ENCODE data around the gene FZD7. TPM values are rescaled to one million over a fixed set of nuclear protein-coding genes. Genes with fewer than 3 reads are reported as not detected.

FZD7 gene
- total and polyA plus RNA-seq, 10 donors = 0.87 to 4.4 (median 1.9) TPM

DNA sequence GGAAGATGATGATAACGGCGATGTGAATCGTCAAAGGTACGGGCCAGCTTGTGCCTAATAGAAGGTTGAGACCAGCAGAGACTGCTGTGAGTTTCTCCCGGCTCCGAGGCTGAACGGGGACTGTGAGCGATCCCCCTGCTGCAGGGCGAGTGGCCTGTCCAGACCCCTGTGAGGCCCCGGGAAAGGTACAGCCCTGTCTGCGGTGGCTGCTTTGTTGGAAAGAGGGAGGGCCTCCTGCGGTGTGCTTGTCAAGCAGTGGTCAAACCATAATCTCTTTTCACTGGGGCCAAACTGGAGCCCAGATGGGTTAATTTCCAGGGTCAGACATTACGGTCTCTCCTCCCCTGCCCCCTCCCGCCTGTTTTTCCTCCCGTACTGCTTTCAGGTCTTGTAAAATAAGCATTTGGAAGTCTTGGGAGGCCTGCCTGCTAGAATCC, 3.0 kb downstream of the FZD7 start:
- DNase-seq = no peak
- Histone ChIP-seq H3K27me3 (replicated peaks in 1 of 7) (peaks cover 0 to 95% (median 77%) of the 10 kb centered on the region in 7 donors), H3K4me3 (no peak overlapping the region), H3K27ac (no peak overlapping the region), H3K9me3 (no peaks in the 10 kb centered on the region), H3K36me3 (no peaks in the 10 kb centered on the region), H3K4me1 (peaks cover 12 to 44% (median 29%) of the 10 kb centered on the region in 6 donors)
- intact Hi-C loops (cut with DNase I; ENCODE audit: low total_unique reads) = no loop called here
- WGBS, 5 donors = 65 to 83% (median 79%) methylated on average over 15 of the region's 15 CpGs
- TF ChIP-seq, protein P1, sequence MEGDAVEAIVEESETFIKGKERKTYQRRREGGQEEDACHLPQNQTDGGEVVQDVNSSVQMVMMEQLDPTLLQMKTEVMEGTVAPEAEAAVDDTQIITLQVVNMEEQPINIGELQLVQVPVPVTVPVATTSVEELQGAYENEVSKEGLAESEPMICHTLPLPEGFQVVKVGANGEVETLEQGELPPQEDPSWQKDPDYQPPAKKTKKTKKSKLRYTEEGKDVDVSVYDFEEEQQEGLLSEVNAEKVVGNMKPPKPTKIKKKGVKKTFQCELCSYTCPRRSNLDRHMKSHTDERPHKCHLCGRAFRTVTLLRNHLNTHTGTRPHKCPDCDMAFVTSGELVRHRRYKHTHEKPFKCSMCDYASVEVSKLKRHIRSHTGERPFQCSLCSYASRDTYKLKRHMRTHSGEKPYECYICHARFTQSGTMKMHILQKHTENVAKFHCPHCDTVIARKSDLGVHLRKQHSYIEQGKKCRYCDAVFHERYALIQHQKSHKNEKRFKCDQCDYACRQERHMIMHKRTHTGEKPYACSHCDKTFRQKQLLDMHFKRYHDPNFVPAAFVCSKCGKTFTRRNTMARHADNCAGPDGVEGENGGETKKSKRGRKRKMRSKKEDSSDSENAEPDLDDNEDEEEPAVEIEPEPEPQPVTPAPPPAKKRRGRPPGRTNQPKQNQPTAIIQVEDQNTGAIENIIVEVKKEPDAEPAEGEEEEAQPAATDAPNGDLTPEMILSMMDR (IDR thresholded peaks at IDR 0.05 in 8 of 11, conservative IDR thresholded peaks at IDR 0.05 in 3 of 11) = no peak

DNA sequence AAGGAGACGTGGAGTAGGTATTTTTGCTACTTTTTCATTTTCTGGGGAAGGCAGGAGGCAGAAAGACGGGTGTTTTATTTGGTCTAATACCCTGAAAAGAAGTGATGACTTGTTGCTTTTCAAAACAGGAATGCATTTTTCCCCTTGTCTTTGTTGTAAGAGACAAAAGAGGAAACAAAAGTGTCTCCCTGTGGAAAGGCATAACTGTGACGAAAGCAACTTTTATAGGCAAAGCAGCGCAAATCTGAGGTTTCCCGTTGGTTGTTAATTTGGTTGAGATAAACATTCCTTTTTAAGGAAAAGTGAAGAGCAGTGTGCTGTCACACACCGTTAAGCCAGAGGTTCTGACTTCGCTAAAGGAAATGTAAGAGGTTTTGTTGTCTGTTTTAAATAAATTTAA, 3.4 kb downstream of the FZD7 start:
- H3K9me3 ChIP-seq = no peaks in the 10 kb centered on the region
- peaks cover 12 to 39% (median 28%) of the 10 kb centered on the region in 6 donors for H3K4me1 ChIP-seq
- no peak overlapping the region for H3K27ac ChIP-seq
- DNase-seq = no peak
- H3K27me3 ChIP-seq (replicated peaks in 1 of 7) = peaks cover 0 to 91% (median 74%) of the 10 kb centered on the region in 7 donors
- no peak overlapping the region for H3K4me3 ChIP-seq
- TF ChIP-seq, protein P1 (IDR thresholded peaks at IDR 0.05 in 8 of 11, conservative IDR thresholded peaks at IDR 0.05 in 3 of 11) = no peak
- no peak for TF ChIP-seq POLR2A (IDR thresholded peaks at IDR 0.05)
- TF ChIP-seq POLR2AphosphoS5 (IDR thresholded peaks at IDR 0.05) = no peak
- H3K36me3 ChIP-seq = no peaks in the 10 kb centered on the region
- intact Hi-C loops (cut with DNase I; ENCODE audit: low total_unique reads) = no loop called here
- WGBS, 5 donors = 68 to 87% (median 75%) methylated on average over 7 of the region's 7 CpGs

DNA sequence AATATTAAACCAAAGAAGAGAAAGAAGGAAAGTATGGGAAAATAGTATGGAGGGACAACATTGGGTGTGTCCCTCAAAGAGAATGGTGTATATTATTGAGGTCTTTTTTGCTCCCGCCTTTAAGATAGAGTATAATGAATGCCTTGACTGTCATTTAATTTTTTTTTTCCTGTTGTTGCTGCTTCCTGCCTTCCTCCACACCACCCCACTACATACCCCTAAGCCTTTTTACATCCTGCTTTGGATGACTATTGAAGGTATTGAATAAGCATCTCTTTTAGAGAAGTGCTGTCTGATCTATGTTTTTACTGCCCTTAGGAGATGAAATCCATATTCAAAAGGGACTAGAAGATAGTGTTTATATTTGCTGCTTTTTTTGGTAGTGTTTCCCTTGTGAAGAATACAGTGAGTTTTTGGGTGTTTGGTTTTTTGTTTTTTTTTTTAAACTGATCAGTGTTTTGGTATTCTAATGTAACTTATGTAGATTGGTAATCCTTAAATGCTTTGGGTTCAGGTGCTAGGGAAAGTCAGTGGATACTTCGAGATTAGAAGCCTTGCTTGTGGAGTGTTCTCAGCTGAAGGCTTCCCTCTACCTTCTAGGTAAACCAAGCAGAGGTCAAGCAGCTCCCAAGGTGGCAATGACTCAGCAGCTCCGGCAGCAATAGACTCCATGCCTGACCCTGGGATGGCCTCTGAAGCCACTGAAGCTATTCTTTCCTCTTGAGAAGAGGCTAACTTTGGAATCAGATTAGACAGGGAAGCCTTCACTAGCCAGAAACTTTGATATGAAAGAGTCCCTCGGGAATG, 5.0 kb downstream of the FZD7 start:
- H3K27me3 ChIP-seq (replicated peaks in 1 of 7) = peaks cover 0 to 77% (median 65%) of the 10 kb centered on the region in 7 donors
- no peak for DNase-seq
- no peaks in the 10 kb centered on the region for H3K36me3 ChIP-seq
- no peak overlapping the region for H3K4me3 ChIP-seq
- peaks cover 12 to 26% (median 17%) of the 10 kb centered on the region in 6 donors for H3K4me1 ChIP-seq
- 56 to 81% (median 60%) methylated on average over 4 of the region's 4 CpGs for WGBS, 5 donors
- no peak for TF ChIP-seq POLR2AphosphoS5 (IDR thresholded peaks at IDR 0.05)
- no peak for TF ChIP-seq POLR2A (IDR thresholded peaks at IDR 0.05)
- TF ChIP-seq, protein P1 (IDR thresholded peaks at IDR 0.05 in 8 of 11, conservative IDR thresholded peaks at IDR 0.05 in 3 of 11) = no peak
- intact Hi-C loops (cut with DNase I; ENCODE audit: low total_unique reads) = no loop called here
- H3K9me3 ChIP-seq = no peaks in the 10 kb centered on the region
- H3K27ac ChIP-seq = no peak overlapping the region

GRCh38 chr2:202039278-202040078, 5.8 kb downstream of the FZD7 start:
- TF ChIP-seq POLR2A (IDR thresholded peaks at IDR 0.05) (no peak), POLR2AphosphoS5 (IDR thresholded peaks at IDR 0.05) (no peak)
- TF ChIP-seq, protein P1 (IDR thresholded peaks at IDR 0.05 in 8 of 11, conservative IDR thresholded peaks at IDR 0.05 in 3 of 11) = no peak
- Histone ChIP-seq H3K27ac (no peak overlapping the region), H3K4me1 (peaks cover 12 to 22% (median 15%) of the 10 kb centered on the region in 6 donors), H3K4me3 (no peak overlapping the region), H3K36me3 (no peaks in the 10 kb centered on the region), H3K9me3 (no peaks in the 10 kb centered on the region), H3K27me3 (replicated peaks in 1 of 7) (peaks cover 0 to 73% (median 61%) of the 10 kb centered on the region in 7 donors)
- 51 to 73% (median 58%) methylated on average over 13 of the region's 13 CpGs for WGBS, 5 donors
- DNase-seq = no peak
- intact Hi-C loops (cut with DNase I; ENCODE audit: low total_unique reads) = no loop called here
